Measurements from ENCODE around the gene HSPB7.
"Not testable (repeated sequence)": the region's sequence is repeated elsewhere in the genome, so short reads cannot be mapped to it uniquely, and the experiment has no call there.

HSPB7 gene

DNA sequence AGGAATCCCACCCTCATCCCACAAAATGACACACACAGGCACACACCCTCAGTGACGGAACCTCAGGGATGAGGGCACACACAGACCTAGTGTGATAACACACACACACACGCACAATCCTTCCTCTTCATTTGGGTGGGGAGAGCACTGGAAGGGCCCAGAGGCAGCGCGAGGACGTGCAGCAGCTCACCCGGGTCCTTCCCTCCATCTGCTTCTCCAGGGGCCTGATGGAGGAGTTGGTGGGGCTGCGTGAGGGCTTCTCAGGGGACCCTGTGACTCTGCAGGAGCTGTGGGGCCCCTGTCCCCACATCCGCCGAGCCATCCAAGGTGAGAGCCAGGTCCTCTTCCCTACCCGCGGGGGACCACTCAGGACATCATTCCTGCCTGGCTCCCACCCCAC, 4.5 kb upstream of the HSPB7 start:
- no peak for DNase-seq (ENCODE audit: low read depth in 2 of 2)

DNA sequence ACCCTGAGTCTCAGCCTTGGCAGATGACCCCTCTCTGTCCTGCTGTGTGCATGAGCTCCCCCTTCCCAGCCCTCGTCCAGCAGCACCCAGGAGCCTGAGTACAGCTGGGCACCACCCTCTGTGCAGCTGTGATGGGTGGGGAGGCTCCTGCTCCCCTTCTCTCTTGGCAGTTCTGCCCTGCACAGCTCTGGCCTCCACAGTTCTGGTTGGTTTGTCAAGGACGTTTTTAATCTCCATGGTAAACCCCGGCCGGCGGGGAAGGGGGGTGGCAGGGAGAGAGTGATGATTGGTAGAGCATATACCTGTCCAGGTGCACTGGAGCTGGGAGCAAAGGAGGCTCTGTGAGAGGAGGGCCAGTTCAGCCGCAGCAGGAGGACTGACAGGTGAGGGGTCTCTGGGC, 3.8 kb upstream of the HSPB7 start, which contains the start of gene CLCNKA:
TSS of gene CLCNKA (plus strand) at position 356 of the 400 bp plus-strand sequence. CDS start 584 bp downstream, outside the sequence.
- DNase-seq (ENCODE audit: low read depth in 2 of 2), result no peak

DNA sequence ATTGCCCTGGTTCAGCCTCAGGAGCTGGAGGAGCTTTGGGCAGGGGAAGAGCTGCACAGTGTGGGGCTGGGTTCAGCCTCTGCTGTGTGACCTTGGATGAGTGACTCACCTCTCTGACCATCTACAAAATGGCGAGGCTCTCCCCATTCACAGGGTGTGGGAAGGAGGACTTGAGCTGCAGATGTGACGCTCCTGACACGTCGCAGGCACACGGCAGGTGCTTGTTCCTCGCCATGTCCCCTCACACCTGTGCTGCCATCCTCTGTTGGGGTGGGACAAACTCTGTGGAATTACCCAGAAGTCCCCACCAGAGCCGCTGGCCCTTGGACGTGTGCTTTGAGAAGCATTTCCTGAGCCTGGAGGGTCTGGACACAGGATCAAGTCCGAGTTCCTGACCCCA, 3.0 kb upstream of the HSPB7 start:
- not testable (repeated sequence) for DNase-seq (ENCODE audit: low read depth in 2 of 2)

DNA sequence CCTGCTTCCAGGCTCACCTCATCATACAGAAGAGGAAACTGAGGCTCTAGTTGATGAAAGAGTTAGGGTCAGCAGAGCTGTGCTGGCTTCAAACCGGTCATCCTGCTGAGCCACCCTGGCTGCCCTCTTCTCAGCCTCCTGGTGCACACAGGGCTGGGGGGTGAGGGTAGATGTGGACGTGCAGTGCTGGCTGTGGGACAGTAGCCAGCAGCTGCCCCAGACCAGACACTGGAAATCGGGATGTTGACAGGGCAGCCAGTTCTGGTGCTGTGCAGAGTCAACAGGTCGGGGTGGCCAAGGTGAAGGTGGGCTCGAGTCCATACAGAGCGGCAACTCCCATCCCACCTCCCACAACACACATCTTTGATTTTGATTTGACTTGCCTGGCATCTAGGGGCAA, 2.5 kb upstream of the HSPB7 start:
- DNase-seq (ENCODE audit: low read depth in 2 of 2), result no peak

DNA sequence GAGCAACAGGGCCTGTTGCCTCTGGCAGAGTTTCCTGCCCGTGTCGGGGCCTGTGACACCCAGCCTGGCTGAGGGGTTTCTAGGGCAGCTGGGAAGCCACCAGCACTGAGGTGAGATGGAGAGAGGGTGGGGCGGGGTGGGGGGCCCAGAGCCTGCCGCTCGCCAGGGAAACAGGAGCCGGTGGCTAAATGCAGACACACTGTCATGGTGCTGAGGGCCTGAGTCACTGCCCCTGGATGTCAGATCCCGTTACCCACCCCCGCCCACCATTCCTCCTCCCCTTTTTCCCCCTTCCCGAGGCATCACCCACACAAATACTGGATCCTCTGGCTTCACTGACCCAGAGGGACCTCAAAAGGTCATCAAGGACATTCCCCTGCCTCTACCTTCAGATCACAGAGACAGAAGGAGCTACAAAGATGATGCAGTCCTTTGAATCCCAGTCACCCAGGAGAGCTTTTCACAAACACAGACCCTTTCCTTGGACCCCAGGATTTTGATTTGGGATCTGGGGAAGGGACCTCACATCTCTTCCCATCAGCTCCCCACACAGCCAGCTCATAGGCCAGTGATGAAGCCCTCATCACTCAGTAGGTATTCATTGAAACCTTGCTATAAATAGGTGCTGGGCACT, 1.9 kb upstream of the HSPB7 start:
- no peak for DNase-seq (ENCODE audit: low read depth in 2 of 2)

DNA sequence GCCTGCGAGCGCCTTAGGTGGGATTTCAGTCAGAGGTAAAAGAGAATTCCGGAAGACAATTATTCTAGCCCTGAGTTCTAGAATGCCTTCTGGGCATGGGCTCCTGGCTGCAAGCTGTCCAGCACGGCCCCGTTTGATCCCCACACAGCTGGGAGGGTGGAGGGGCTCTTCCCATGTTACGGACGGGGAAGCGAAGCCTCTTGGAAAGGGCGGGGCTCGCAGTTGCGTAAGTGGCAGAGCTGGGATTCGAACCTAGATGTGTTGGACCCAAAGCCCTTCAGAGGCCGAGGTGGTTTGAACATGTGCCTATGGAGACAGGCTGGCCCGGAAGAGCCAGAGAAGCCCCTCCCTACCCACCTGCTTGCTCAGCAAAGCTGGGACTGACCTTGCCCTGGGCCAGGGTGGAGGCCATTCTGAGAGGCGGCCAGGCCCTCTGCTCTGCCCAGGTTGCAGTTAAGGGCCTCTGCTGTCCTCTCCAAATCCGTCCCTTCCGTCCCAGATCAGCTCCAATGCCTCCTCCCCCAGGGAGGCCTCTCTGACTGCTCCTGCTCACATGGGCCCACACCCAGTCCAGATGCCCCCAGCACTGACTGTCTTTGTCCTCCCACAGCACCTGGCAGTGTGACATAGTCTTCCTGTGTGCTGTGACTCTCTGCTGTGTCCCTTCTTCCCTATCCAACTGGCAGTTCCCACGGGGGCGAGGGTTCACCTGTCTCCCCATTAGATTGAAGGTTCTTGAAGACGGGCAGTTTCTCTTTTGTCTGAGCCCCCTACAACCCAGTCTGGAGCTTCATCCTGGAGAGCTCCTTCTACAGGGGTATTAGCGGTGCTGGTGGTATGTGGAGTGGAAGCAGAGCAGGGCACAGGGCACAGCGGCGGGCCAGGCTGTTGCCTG, 1.2 kb upstream of the HSPB7 start:
- no peak for DNase-seq (ENCODE audit: low read depth in 2 of 2)

DNA sequence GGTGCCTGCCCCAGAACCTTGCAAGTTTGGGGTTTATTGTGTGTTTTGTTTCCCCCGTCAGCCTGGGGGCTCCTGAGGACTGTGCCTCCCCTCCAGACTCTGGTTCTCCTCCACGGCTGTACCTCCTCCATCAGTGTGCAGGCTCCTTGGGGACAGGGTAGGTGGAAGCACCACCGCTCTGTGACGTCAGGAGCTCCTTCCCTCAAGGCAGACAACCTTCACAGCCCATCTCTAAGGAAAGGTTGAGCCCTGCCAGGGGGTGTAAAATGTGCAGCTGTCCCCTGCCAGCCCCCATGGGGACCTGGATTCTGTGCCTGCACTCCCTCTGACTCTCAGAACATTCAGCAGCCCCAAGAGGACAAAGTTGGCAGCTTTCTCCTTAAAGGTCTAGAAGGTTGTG, 465 bp upstream of the HSPB7 start:
- no peak for DNase-seq (ENCODE audit: low read depth in 2 of 2)

DNA sequence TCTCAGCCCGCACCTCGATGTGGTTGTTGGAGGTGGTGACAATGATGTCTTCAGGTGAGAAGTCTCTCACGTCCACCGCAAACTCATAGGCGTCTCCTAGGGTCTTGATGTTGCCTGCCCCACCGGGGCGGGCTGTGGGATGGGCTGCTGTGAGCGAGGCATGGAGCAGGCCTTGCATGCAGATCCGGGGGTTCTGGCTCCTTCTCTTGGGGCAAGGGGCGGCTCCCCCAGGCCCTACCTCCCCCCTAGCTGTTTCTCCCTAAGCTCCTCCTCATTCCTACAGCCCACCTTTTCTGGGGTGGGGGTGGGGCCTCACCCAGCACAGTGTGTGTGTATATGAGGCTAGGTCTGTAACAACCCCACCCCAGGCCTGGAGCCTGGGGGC, 775 bp downstream of the HSPB7 start:
- DNase-seq (ENCODE audit: low read depth in 2 of 2), result no peak

DNA sequence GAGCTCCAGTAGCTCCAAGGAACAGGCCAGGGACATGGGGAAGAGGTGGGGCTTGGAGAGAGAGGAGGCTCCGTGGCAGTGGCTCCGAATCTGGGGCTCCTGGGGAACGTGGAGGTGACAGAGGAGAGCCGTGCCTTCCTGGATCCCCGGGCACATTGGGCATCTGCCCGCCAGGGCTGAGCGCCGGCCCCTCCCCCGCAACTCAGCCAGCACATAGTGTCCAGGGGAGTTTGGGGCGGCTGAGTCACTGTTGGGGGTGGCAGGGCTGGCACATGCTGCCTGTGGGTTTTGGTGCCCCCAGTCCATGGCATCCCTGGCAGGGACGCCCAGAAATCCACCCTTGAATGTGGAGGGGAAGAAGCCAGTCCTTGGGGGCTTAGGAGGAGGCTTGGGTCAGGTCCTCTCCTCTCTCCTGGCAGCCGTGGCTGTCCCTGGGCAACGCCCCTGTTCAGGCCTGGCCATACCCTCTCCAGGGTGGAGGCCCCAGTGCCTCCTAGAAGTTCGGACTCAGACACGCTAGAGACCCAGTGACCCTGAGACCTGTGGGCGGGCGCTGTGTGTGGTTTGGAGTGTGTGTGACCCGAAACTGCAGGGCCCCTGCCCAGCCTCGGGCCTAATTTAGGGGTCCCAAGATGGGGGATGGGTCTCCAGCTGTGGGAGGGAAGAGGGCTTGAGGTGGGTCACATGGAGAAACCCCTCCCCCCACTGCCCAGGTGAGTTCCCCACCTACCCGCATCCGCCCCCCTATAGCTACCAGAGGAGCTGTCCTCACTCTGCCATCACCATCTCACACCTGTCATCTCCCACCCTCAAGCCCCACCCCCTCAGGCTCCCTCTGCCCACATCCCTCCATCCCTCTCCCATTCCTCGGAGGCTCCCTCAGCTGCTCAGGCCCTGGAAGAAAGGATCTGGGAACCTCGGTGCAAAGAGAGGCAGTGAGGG, 1.6 kb downstream of the HSPB7 start:
- no peak for DNase-seq (ENCODE audit: low read depth in 2 of 2)

DNA sequence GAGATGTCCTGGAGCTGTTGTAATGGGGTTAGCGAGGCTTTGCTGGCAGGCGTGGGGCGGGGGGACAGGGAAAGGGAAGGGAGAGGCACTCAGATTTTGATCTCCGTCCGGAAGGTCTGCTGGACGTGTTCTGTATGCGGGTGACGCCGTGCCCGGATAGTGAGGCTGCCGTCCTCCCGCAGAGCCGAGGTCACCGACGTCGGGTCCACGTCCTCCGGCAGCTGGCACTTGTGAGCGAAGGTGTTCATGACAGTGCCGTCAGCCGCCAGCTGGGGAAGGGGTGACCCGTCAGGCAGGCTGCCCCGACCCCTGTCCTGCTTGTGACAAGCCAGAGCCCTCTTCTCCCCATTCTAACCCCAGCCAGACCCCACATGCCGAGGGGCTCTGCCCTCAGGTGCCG, 2.4 kb downstream of the HSPB7 start:
- no peak for DNase-seq (ENCODE audit: low read depth in 2 of 2)

DNA sequence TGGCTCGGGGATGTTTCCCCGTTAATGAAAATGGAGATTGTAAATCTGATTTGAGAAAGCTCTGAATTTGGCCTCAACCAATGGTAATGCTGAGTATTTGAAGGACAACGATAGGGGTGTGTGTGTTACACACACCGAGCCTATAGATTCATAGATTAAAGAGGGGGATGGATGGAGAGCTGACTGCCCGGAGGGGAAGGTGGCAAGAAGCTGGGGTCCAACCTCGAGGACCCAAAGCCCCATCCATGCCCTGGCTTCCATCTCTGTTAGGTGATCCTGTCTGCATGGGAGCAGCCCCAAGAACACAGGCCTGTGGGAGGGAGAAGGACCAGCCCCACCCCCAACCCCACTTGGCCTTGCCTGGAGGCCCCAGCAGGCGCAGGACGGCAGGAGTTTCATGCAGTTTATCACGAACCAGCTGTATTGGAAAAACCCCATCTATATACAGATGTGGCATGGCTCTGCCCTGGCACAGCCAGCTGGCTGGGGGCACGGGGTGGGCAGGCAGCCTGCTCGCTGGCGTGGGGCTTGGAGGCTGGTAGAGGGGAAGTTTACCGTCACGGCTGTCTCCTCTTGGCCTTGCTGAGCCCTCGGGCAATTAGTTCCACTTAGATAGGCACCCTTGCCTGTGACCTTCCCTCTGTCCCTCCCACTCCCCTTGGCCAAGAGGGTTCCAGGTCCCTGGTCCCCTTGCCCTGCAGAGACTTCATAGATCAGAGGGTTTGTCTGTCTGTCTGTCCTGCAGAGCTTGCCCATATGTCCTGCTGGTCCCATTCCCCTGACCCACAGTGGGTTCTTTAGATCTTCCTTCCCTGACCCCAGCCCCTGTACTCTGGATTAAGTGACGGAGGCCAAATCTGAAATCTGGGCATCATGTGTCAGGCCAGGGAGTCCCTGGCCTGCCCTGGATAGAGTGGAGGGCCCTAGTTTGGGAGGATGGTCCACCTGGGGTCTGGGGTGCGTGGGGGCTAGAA, 3.0 kb downstream of the HSPB7 start:
- no peak for DNase-seq (ENCODE audit: low read depth in 2 of 2)

DNA sequence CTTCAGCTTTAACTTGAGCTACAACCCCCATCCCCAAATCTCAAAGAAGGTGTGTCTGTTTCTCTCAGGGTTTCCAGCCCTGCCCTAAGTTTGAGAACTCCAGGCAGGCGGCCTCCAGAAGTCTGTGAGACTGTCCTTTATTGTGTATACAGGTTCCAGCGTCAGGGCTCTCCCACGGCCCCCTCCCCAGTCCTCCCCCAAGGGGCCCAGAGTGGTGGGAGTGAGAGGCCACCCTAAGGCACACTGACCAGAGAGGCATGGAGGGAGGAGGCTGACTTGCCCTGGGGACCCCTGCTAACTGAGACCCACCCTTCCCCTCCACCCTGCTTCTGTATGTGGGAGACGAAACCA, 4.0 kb downstream of the HSPB7 start:
- DNase-seq (ENCODE audit: low read depth in 2 of 2), result no peak

DNA sequence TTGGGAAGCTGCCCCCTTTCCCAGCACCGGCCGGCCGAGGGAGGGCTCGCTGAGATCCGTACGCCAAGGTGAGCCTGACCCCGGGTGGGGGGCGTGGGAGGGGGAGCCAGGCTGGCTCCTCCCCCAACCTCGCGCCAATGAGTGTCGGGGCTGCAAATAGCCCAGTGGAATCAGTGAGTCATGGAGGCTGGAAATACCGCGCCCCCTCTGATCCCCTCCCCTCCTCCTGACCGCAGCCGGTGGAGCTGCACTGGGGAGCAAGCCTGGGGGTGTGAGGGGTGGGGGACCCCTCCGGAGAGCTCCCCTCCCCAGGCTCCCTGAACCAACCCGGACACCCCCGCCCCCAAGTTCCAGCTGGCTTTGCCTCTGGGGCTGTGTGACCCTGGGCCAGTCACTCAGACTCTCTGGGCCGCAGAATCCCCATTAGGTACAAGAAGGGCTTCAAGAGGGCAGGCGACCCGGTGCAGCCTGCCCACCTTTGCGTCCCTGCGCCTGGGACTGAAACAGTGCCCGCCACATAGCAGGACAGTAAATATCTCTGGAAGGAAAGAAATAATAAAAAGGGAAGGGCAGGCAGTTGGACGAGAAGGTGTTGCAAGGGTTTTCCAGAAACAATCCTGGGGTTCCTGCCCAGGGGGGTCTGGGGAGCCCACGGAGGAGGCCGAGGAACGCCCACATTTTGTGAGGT, 4.5 kb downstream of the HSPB7 start:
- peak; percentile 28 to 32 for DNase-seq (ENCODE audit: low read depth in 2 of 2)

DNA sequence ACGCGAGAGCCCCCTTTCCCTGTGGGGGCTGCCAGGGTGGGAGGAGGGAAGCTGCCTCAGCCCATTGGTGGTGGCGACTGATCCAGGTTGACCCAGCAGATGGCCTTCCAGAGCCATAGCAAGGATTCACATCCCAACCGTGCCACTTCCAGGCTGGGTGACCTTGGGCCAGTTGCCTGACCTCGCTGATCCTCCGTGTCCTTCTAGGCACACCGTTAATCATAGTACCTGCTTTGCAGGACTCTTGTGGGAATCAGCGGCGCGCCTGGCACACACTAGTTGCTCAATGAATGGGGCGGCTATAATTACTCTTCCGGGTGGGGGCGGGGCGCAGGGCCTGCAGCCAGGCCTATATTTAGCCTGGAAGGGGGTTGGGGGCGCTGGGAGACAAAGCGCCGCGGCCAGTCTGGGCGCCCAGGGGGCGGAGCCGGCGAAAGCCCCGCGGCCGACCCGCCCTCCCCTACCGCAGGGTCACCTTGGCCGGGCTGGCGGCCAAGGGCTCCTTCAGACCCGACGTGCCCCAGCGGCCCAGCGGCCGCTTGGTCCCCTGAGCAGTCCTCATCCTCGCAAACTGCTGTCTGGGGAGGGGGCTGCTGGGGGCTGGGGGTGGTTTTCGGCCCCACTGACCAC, 5.1 kb downstream of the HSPB7 start:
- DNase-seq (ENCODE audit: low read depth in 2 of 2), result peak in 1 of 2 donors; percentile 10

DNA sequence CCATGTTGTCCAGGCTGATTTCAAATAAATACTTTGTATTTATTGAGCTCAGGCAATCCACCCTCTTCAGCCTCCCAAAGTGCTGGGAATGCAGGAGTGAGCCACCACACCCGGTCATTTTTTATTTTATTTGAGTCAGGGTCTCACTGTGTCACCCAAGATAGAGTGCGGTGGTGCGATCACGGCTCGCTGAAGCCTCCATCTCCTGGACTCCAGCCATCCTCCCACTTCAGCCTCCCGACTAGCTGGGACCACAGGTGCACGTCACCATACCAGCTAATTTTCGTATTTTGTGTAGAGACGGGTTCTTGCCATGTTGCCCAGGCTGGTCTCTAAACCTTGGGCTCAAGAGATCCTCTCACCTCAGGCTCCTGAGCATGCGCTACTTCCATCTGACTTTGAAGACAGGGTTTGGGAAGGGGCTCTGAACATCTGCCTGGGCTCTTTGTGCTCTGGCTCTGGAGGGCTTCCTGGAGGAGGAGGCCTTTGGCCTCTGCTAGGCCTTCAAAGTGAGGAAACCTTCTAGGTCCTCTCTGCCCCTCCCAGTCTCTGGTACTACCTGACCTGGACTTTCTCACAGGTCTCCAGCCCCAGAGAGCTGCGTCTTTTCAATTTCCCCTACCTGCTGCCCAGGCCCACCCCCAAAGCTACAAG, 5.8 kb downstream of the HSPB7 start:
- DNase-seq (ENCODE audit: low read depth in 2 of 2), result no peak

DNA sequence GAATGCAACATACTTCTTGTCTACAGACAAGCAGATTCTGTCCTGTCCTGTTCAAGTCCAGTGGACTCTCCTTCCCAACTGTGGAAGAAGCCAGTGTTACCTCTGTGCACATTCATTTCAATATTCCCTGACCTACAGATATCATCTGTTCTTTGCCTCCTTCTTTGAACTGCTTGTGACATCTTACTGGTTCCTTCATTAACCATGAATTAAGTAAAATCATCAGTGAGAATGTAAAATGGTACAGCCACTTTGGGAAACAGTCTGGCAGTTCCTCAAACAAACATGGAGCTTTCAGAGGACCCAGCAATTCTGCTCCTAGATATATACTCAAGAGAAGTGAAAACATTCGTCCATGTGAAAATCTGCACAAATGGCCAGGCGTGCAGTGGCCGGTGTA, 7.0 kb downstream of the HSPB7 start:
- no peak for DNase-seq (ENCODE audit: low read depth in 2 of 2)

DNA sequence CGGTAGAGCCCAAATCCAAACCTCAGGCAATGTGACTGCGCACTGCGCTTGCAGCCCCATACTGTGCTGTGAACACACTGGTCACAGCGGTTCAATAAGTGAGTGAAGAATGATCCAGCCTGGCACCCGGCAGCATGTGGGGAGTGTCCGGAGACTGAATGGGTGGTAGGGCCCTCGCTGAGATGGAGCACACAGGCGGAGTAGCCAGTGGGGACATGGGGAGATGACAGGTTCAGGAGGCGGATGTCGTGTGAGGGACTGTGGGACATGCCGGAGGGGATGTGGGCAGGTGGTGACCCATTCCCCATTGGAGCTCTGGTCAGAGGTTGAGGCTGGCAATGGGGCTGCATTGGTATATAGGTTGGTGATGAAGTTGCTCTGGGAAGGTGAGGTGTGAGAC, 8.2 kb downstream of the HSPB7 start:
- no peak for DNase-seq (ENCODE audit: low read depth in 2 of 2)

DNA sequence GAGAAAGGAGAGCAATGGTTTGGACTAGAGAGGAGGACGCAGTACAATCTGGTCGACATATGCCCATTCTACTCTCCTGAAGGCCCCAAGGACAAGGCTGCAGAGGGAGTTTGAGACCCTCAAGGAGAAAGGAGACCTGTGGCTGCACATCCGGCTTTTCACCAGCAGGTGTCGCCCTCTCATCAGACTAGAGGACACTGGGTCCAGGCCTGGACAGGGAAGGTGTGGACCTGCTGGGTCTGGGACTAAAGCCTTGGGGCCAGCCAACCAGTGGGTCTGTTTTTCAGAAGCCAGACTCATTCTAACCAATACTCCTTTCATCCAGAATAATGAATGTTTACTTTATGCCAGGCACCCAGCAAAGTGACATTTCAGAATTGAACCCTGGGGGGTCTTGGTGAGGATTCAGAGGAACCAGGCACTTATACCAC, 8.8 kb downstream of the HSPB7 start:
- DNase-seq (ENCODE audit: low read depth in 2 of 2), result peak; percentile 35 to 46

DNA sequence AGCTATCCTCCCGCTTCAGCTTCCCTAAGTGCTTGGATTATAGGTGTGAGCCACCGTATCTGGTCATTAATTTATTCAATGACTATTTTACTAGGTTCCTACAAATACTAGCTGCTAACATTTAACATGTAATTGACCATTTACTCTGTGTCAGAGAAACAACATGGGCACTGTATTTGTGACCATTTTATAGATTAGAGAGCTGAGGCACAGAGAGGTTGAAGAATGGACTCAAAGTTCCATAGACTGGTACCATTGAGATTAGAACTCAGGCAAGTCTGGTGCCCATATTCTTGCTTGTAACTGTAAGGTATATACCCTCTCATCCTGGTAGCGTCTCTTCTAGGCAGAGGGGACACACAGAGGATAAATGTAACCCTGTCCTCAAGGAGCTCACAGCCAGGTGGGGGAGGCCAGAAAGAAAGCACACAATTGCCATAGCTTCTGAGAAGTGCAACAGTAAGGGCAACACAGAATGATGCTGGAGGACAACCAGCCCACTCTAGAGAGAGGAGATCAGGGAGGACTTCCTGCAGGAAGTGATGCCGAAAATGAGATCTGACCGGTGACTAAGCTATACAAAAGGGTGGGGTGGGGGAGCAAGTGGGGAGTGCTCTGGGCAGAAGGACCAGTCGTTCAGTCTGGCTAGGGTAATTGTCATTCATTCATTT, 10.0 kb downstream of the HSPB7 start:
- no peak for DNase-seq (ENCODE audit: low read depth in 2 of 2)
